NB4 (cell line): ENCODE results near the gene CUL1.

Experiments
- CTCF ChIP-seq: IDR thresholded peaks from one replicate; pipeline ENCODE4 v1.5.1; 2012; ENCODE audit warnings: low read depth, low read length
- MAX ChIP-seq: IDR thresholded peaks from 2 replicates; pipeline ENCODE4 v1.6.1; 2011; ENCODE audit warnings: low read depth, low read length
- POLR2A ChIP-seq: IDR thresholded peaks from 2 replicates; pipeline ENCODE4 v1.6.1; 2011; ENCODE audit warnings: mild to moderate bottlenecking; ENCODE audit not compliant: insufficient read length; ENCODE audit errors: extremely low read depth

- no peak for TF ChIP-seq MAX
- TF ChIP-seq CTCF = no peak
- no peak for TF ChIP-seq POLR2A
Measured at GRCh38 chr7:148723846-148724245, 25.1 kb downstream of the CUL1 start.
